Lower leg skin (tissue), 3 donors: ENCODE measurements around the gene LY6G5C.

ENCODE experiments used
- POLR2A ChIP-seq, 2 donors: fragments of 450-650 bp; IDR thresholded peaks; one replicate each; pipeline ENCODE4 v1.6.1; 2016 to 2017; ENCODE audit warnings: antibody characterized with exemption in 2 of 2, mild to moderate bottlenecking in 1 of 2, moderate library complexity in 1 of 2
- TF ChIP-seq, protein P1 (sequence below), 3 donors: fragments of 450-650 bp; IDR thresholded peaks; one replicate each; pipeline ENCODE4 v1.5.1; 2016; ENCODE audit warnings: antibody characterized with exemption in 3 of 3, mild to moderate bottlenecking in 3 of 3, moderate library complexity in 2 of 3

- TF ChIP-seq, protein P1, sequence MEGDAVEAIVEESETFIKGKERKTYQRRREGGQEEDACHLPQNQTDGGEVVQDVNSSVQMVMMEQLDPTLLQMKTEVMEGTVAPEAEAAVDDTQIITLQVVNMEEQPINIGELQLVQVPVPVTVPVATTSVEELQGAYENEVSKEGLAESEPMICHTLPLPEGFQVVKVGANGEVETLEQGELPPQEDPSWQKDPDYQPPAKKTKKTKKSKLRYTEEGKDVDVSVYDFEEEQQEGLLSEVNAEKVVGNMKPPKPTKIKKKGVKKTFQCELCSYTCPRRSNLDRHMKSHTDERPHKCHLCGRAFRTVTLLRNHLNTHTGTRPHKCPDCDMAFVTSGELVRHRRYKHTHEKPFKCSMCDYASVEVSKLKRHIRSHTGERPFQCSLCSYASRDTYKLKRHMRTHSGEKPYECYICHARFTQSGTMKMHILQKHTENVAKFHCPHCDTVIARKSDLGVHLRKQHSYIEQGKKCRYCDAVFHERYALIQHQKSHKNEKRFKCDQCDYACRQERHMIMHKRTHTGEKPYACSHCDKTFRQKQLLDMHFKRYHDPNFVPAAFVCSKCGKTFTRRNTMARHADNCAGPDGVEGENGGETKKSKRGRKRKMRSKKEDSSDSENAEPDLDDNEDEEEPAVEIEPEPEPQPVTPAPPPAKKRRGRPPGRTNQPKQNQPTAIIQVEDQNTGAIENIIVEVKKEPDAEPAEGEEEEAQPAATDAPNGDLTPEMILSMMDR (IDR thresholded peaks at IDR 0.05) = no peak
- TF ChIP-seq POLR2A (IDR thresholded peaks at IDR 0.05) = peak in 1 of 2 donors; percentile 2
Measured at GRCh38 chr6:31664790-31665500, 15.9 kb downstream of the LY6G5C start, which contains the start of gene GPANK1.
